GM23338 (cell line): ENCODE measurements around the gene HECTD2. TPM values are rescaled to one million over a fixed set of nuclear protein-coding genes. Genes with fewer than 3 reads are reported as not detected.

Experiments
- ATAC-seq: fragments of 200-7000 bp; cut with Tn5 transposase; 3 replicates; pipeline ENCODE4 v1.9.1; 2020
- DNase-seq: peaks from one replicate; pipeline ENCODE4 v3.0.0-alpha.2; 2015; ENCODE audit warnings: low spot score
- H2AFZ ChIP-seq: fragments of 200-600 bp; sonication (generic); 2 replicates; pipeline ENCODE4 v1.8.0; 2016; ENCODE audit warnings: antibody characterized with exemption, mild to moderate bottlenecking, moderate library complexity
- H3F3A ChIP-seq: fragments of 200-600 bp; sonication (generic); replicated peaks from 2 replicates; pipeline ENCODE4 v1.8.0; 2017; ENCODE audit warnings: antibody characterized with exemption, mixed run types, low read depth
- H3K27ac ChIP-seq: fragments of 200-600 bp; sonication (generic); 2 replicates; pipeline ENCODE4 v1.6.1; 2016; ENCODE audit warnings: low read depth
- H3K27me3 ChIP-seq: fragments of 200-600 bp; sonication (generic); 2 replicates; pipeline ENCODE4 v1.8.0; 2016; ENCODE audit warnings: mild to moderate bottlenecking, mixed run types, moderate library complexity; ENCODE audit not compliant: insufficient read depth
- H3K36me3 ChIP-seq: fragments of 200-600 bp; sonication (generic); 2 replicates; pipeline ENCODE4 v1.8.0; 2016; ENCODE audit warnings: mild to moderate bottlenecking; ENCODE audit not compliant: insufficient read depth
- H3K4me1 ChIP-seq: fragments of 200-600 bp; sonication (generic); 2 replicates; pipeline ENCODE4 v1.8.0; 2016; ENCODE audit warnings: mild to moderate bottlenecking, moderate library complexity; ENCODE audit not compliant: insufficient read depth
- H3K4me2 ChIP-seq: fragments of 200-600 bp; sonication (generic); 2 replicates; pipeline ENCODE4 v1.7.1; 2017; ENCODE audit warnings: mixed run types
- H3K4me3 ChIP-seq: fragments of 200-600 bp; sonication (generic); 2 replicates; pipeline ENCODE4 v1.6.1; 2016; ENCODE audit warnings: mixed run types
- H3K79me2 ChIP-seq: fragments of 200-600 bp; sonication (generic); replicated peaks from 2 replicates; pipeline ENCODE4 v1.8.0; 2017; ENCODE audit warnings: mild to moderate bottlenecking; ENCODE audit not compliant: insufficient read depth
- H3K9me2 ChIP-seq: fragments of 200-600 bp; sonication (generic); 2 replicates; pipeline ENCODE4 v1.8.0; 2017; ENCODE audit not compliant: insufficient read depth
- H4K20me1 ChIP-seq: fragments of 200-600 bp; sonication (generic); replicated peaks from 2 replicates; pipeline ENCODE4 v1.8.0; 2017; ENCODE audit warnings: mild to moderate bottlenecking; ENCODE audit not compliant: insufficient read depth
- H3K27ac Mint-ChIP-seq: 2 replicates; pipeline ENCODE4 v1.8.0; 2020; ENCODE audit warnings: inconsistent platforms, mild to moderate bottlenecking, moderate library complexity, mixed read lengths
- H3K27me3 Mint-ChIP-seq: 3 replicates; pipeline ENCODE4 v1.8.0; 2022; ENCODE audit warnings: low read depth, mild to moderate bottlenecking, moderate library complexity, mixed read lengths, inconsistent platforms; ENCODE audit not compliant: insufficient read depth, poor library complexity
- H3K36me3 Mint-ChIP-seq: 3 replicates; pipeline ENCODE4 v1.8.0; 2021; ENCODE audit warnings: low read depth, mild to moderate bottlenecking, inconsistent platforms, moderate library complexity, mixed read lengths
- H3K4me1 Mint-ChIP-seq: 3 replicates; pipeline ENCODE4 v1.8.0; 2020; ENCODE audit warnings: mild to moderate bottlenecking, inconsistent platforms, mixed read lengths
- H3K4me3 Mint-ChIP-seq: 3 replicates; pipeline ENCODE4 v1.8.0; 2021; ENCODE audit warnings: moderate library complexity, mild to moderate bottlenecking, inconsistent platforms, mixed read lengths
- H3K9me3 Mint-ChIP-seq: 3 replicates; pipeline ENCODE4 v1.8.0; 2020; ENCODE audit warnings: moderate library complexity, mild to moderate bottlenecking, inconsistent platforms, mixed read lengths
- EZH2phosphoT487 ChIP-seq: fragments of 200-600 bp; sonication (generic); IDR thresholded peaks from one replicate; pipeline ENCODE4 v1.8.1; 2018; ENCODE audit warnings: antibody characterized with exemption; ENCODE audit not compliant: unreplicated experiment
- JUNB ChIP-seq: IDR thresholded peaks from one replicate; pipeline ENCODE4 v1.6.1; 2016; ENCODE audit warnings: antibody characterized with exemption; ENCODE audit not compliant: unreplicated experiment
- NANOG ChIP-seq: IDR thresholded peaks from 2 replicates; pipeline ENCODE4 v1.6.1; 2016; ENCODE audit warnings: antibody characterized with exemption, borderline replicate concordance
- POLR2AphosphoS5 ChIP-seq: IDR thresholded peaks from 2 replicates; pipeline ENCODE4 v1.6.1; 2016; ENCODE audit warnings: antibody characterized with exemption, low read depth
- STAT1 ChIP-seq: IDR thresholded peaks from one replicate; pipeline ENCODE4 v1.6.1; 2016; ENCODE audit warnings: antibody characterized with exemption; ENCODE audit not compliant: unreplicated experiment
- ZNF331 ChIP-seq: fragments of 250-450 bp; sonication (Bioruptor Pico); IDR thresholded peaks from 2 replicates; pipeline ENCODE4 v1.5.0; 2020; ENCODE audit warnings: low read depth, mild to moderate bottlenecking, moderate library complexity
- ZNF462 ChIP-seq: fragments of 250-450 bp; sonication (Bioruptor Pico); IDR thresholded peaks from 2 replicates; pipeline ENCODE4 v1.5.0; 2020; ENCODE audit warnings: mild to moderate bottlenecking, moderate library complexity
- polyA plus RNA-seq: library from polyadenylated mRNA; unstranded; fragments of >200 nt; fragmentation: Nextera tagmentation; extraction: Ambion mirVana; gene quantifications from 2 replicates; pipeline ENCODE4 v1.2.1, GENCODE V29; 2016
- total RNA-seq: library from RNA; depleted of rRNA; stranded (reverse); fragments of >200 nt; shearing (Covaris generic); gene quantifications from 2 replicates; pipeline ENCODE4 v1.2.3, GENCODE V29; 2014
- TF ChIP-seq, protein P1 (sequence below): IDR thresholded peaks from one replicate; pipeline ENCODE4 v1.6.1; 2018; ENCODE audit warnings: antibody characterized with exemption; ENCODE audit not compliant: unreplicated experiment
- TF ChIP-seq, protein P2 (sequence below): IDR thresholded peaks from 2 replicates; pipeline ENCODE4 v1.6.1; 2016; ENCODE audit warnings: antibody characterized with exemption

HECTD2 gene
- total and polyA plus RNA-seq, 2 experiments from 2014 or later = 8.5 to 14.4 TPM

- Histone ChIP-seq H3K27ac (no peak overlapping the region), H3K4me1 (peaks cover 37% of the 10 kb centered on the region), H3K4me3 (no peak overlapping the region), H4K20me1 (0 out of 2 replicates have a peak, but pooled peaks cover 1% of the 10 kb centered on the region), H3K36me3 (no peaks in the 10 kb centered on the region), H3K9me2 (no peaks in the 10 kb centered on the region), H3F3A (no peaks in the 10 kb centered on the region), H3K4me2 (0 out of 2 replicates have a peak overlapping the region, but pooled peaks have one; percentile 45), H2AFZ (no peak overlapping the region), H3K79me2 (0 out of 2 replicates have a peak, but pooled peaks cover 5% of the 10 kb centered on the region), H3K27me3 (peaks cover 8% of the 10 kb centered on the region; the same call in 1 of the 2 replicates)
- H3K4me3 Mint-ChIP-seq = no peak overlapping the region
- H3K9me3 Mint-ChIP-seq = no peaks in the 10 kb centered on the region
- peak; percentile 64 for DNase-seq
- H3K27me3 Mint-ChIP-seq = peaks cover 11% of the 10 kb centered on the region
- H3K36me3 Mint-ChIP-seq = no peaks in the 10 kb centered on the region; the same call in 2 of the 3 replicates
- H3K27ac Mint-ChIP-seq = no peak overlapping the region
- TF ChIP-seq, protein P1, sequence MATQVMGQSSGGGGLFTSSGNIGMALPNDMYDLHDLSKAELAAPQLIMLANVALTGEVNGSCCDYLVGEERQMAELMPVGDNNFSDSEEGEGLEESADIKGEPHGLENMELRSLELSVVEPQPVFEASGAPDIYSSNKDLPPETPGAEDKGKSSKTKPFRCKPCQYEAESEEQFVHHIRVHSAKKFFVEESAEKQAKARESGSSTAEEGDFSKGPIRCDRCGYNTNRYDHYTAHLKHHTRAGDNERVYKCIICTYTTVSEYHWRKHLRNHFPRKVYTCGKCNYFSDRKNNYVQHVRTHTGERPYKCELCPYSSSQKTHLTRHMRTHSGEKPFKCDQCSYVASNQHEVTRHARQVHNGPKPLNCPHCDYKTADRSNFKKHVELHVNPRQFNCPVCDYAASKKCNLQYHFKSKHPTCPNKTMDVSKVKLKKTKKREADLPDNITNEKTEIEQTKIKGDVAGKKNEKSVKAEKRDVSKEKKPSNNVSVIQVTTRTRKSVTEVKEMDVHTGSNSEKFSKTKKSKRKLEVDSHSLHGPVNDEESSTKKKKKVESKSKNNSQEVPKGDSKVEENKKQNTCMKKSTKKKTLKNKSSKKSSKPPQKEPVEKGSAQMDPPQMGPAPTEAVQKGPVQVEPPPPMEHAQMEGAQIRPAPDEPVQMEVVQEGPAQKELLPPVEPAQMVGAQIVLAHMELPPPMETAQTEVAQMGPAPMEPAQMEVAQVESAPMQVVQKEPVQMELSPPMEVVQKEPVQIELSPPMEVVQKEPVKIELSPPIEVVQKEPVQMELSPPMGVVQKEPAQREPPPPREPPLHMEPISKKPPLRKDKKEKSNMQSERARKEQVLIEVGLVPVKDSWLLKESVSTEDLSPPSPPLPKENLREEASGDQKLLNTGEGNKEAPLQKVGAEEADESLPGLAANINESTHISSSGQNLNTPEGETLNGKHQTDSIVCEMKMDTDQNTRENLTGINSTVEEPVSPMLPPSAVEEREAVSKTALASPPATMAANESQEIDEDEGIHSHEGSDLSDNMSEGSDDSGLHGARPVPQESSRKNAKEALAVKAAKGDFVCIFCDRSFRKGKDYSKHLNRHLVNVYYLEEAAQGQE = no peak
- TF ChIP-seq JUNB = no peak
- no peak for TF ChIP-seq NANOG
- TF ChIP-seq EZH2phosphoT487 = no peak
- no peak for TF ChIP-seq POLR2AphosphoS5
- no peak for TF ChIP-seq STAT1
- no peak for ATAC-seq
- H3K4me1 Mint-ChIP-seq = peaks cover 41% of the 10 kb centered on the region
These were observed 3.8 kb upstream of the HECTD2 start for GRCh38 chr10:91406322-91406721.

DNA sequence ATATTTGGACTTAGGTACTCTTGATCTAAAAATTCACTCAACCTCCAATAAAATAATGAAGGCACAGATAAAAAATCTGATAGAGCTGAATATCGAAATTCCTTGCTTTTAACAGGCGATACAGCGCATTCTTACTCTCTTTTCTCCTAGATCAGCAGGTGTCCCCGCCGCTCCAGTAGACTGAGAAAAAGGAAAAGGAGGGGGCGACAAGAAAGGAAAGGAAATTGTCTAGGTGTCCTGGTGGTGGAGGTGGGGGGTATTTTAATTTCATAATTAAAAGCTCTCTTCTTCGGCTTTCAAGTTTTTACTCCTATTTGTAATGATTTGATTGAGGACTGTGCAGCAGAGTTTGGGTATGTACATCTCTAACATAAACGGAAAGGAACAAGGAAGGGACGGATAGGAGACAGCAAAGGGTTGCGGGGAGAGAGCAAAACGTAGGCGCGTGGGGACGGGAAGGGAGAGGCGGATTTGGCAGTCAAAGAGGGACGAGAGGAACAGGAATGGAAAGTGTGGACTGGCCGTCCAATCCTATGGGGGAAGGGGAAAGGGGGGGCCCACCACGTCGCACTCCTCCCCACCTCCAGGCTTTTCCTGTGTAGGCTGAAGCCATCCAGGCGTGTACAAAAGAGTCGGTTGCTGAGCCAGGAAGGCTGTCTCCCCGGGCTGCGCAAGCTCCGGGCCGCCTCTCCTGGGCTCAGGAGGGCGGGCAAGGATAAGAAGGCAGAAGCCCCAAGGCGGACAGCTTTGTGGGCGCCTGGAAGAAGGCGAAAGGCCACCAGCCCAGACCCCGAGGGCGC is 875 bp upstream of the HECTD2 start:
- DNase-seq = peak; percentile 61
- H3K4me1 ChIP-seq = peaks cover 49% of the 10 kb centered on the region
- H3F3A ChIP-seq = no peaks in the 10 kb centered on the region
- Mint-ChIP-seq H3K27ac (peak overlapping the region; percentile 92), H3K4me3 (peak overlapping the region; percentile 85), H3K9me3 (no peaks in the 10 kb centered on the region), H3K4me1 (peaks cover 44% of the 10 kb centered on the region), H3K36me3 (no peaks in the 10 kb centered on the region; the same call in 2 of the 3 replicates), H3K27me3 (peaks cover 11% of the 10 kb centered on the region)
- no peaks in the 10 kb centered on the region for H3K9me2 ChIP-seq
- H3K27me3 ChIP-seq = peaks cover 11% of the 10 kb centered on the region; the same call in 1 of the 2 replicates
- H2AFZ ChIP-seq = peak overlapping the region; percentile 57
- H3K36me3 ChIP-seq = no peaks in the 10 kb centered on the region
- ATAC-seq = peak; percentile 62
- peaks cover 16% of the 10 kb centered on the region; the same call in 1 of the 2 replicates for H3K79me2 ChIP-seq
- peak overlapping the region; percentile 71 for H3K4me3 ChIP-seq
- H3K27ac ChIP-seq = peak overlapping the region; percentile 53
- peaks cover 4% of the 10 kb centered on the region; the same call in 1 of the 2 replicates for H4K20me1 ChIP-seq
- peak overlapping the region; percentile 86 for H3K4me2 ChIP-seq
- TF ChIP-seq, protein P2, sequence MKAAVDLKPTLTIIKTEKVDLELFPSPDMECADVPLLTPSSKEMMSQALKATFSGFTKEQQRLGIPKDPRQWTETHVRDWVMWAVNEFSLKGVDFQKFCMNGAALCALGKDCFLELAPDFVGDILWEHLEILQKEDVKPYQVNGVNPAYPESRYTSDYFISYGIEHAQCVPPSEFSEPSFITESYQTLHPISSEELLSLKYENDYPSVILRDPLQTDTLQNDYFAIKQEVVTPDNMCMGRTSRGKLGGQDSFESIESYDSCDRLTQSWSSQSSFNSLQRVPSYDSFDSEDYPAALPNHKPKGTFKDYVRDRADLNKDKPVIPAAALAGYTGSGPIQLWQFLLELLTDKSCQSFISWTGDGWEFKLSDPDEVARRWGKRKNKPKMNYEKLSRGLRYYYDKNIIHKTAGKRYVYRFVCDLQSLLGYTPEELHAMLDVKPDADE = no peak
- TF ChIP-seq STAT1 (no peak), ZNF331 (CRISPR knock-in tag) (no peak), ZNF462 (CRISPR knock-in tag) (no peak)
